Measurements from ENCODE around the gene PI4KA. TPM values are rescaled to one million over a fixed set of nuclear protein-coding genes. Genes with fewer than 3 reads are reported as not detected.

The PI4KA gene
- total and polyA plus RNA-seq, 2 donors, result 32.5 to 64.0 TPM

- Histone ChIP-seq H3K27me3 (ENCODE audit: control insufficient read depth in 2 of 2, insufficient read depth in 1 of 2, low read length in 1 of 2) (no peaks in the 10 kb centered on the region), H3K9me3 (ENCODE audit: control insufficient read depth in 2 of 2, insufficient read depth in 1 of 2, low read length in 1 of 2) (peaks cover 0 to 1% of the 10 kb centered on the region in 2 donors), H3K4me1 (ENCODE audit: control insufficient read depth in 2 of 2, insufficient read depth in 2 of 2, low read length in 2 of 2) (no peaks in the 10 kb centered on the region), H3K27ac (ENCODE audit: low read depth in 1 of 2, low read length in 1 of 2) (no peak overlapping the region), H3K4me3 (ENCODE audit: low read length in 2 of 2) (no peak overlapping the region), H3K36me3 (ENCODE audit: control insufficient read depth in 2 of 2, insufficient read depth in 2 of 2, low read length in 1 of 2) (peaks cover 63 to 65% of the 10 kb centered on the region in 2 donors)
- 95% methylated on average over 4 of the region's 4 CpGs for WGBS
- no peak for DNase-seq (ENCODE audit: low read depth in 6 of 9, low spot score in 9 of 9)
Measured at GRCh38 chr22:20884454-20884853, 25.8 kb upstream of the PI4KA start.

- 98% methylated on average over 6 of the region's 6 CpGs for WGBS
- no peaks in the 10 kb centered on the region for H3K4me1 ChIP-seq (ENCODE audit: control insufficient read depth in 2 of 2, insufficient read depth in 2 of 2, low read length in 2 of 2)
- H3K4me3 ChIP-seq (ENCODE audit: low read length in 2 of 2), result no peak overlapping the region
- no peak for DNase-seq (ENCODE audit: low read depth in 6 of 9, low spot score in 9 of 9)
- peaks cover 54 to 56% of the 10 kb centered on the region in 2 donors for H3K36me3 ChIP-seq (ENCODE audit: control insufficient read depth in 2 of 2, insufficient read depth in 2 of 2, low read length in 1 of 2)
- H3K27ac ChIP-seq (ENCODE audit: low read depth in 1 of 2, low read length in 1 of 2), result no peak overlapping the region
- H3K27me3 ChIP-seq (ENCODE audit: control insufficient read depth in 2 of 2, insufficient read depth in 1 of 2, low read length in 1 of 2), result no peaks in the 10 kb centered on the region
- H3K9me3 ChIP-seq (ENCODE audit: control insufficient read depth in 2 of 2, insufficient read depth in 1 of 2, low read length in 1 of 2), result peaks cover 0 to 1% of the 10 kb centered on the region in 2 donors
Measured at GRCh38 chr22:20882855-20883254, 24.2 kb upstream of the PI4KA start.

GRCh38 chr22:20881869-20882815 is 23.5 kb upstream of the PI4KA start:
- Histone ChIP-seq H3K4me1 (ENCODE audit: control insufficient read depth in 2 of 2, insufficient read depth in 2 of 2, low read length in 2 of 2) (no peaks in the 10 kb centered on the region), H3K36me3 (ENCODE audit: control insufficient read depth in 2 of 2, insufficient read depth in 2 of 2, low read length in 1 of 2) (peaks cover 50 to 52% of the 10 kb centered on the region in 2 donors), H3K9me3 (ENCODE audit: control insufficient read depth in 2 of 2, insufficient read depth in 1 of 2, low read length in 1 of 2) (peaks cover 0 to 1% of the 10 kb centered on the region in 2 donors), H3K27ac (ENCODE audit: low read depth in 1 of 2, low read length in 1 of 2) (no peak overlapping the region), H3K27me3 (ENCODE audit: control insufficient read depth in 2 of 2, insufficient read depth in 1 of 2, low read length in 1 of 2) (no peaks in the 10 kb centered on the region), H3K4me3 (ENCODE audit: low read length in 2 of 2) (no peak overlapping the region)
- 96% methylated on average over 9 of the region's 9 CpGs for WGBS
- no peak for DNase-seq (ENCODE audit: low read depth in 6 of 9, low spot score in 9 of 9)

GRCh38 chr22:20881231-20881630 is 22.6 kb upstream of the PI4KA start:
- Histone ChIP-seq H3K36me3 (ENCODE audit: control insufficient read depth in 2 of 2, insufficient read depth in 2 of 2, low read length in 1 of 2) (peaks cover 51 to 54% of the 10 kb centered on the region in 2 donors), H3K27ac (ENCODE audit: low read depth in 1 of 2, low read length in 1 of 2) (no peak overlapping the region)

GRCh38 chr22:20877715-20878114 is 19.1 kb upstream of the PI4KA start:
- Histone ChIP-seq H3K27ac (ENCODE audit: low read depth in 1 of 2, low read length in 1 of 2) (no peak overlapping the region), H3K4me1 (ENCODE audit: control insufficient read depth in 2 of 2, insufficient read depth in 2 of 2, low read length in 2 of 2) (no peaks in the 10 kb centered on the region), H3K4me3 (ENCODE audit: low read length in 2 of 2) (no peak overlapping the region), H3K36me3 (ENCODE audit: control insufficient read depth in 2 of 2, insufficient read depth in 2 of 2, low read length in 1 of 2) (peaks cover 42 to 47% of the 10 kb centered on the region in 2 donors), H3K9me3 (ENCODE audit: control insufficient read depth in 2 of 2, insufficient read depth in 1 of 2, low read length in 1 of 2) (no peaks in the 10 kb centered on the region), H3K27me3 (ENCODE audit: control insufficient read depth in 2 of 2, insufficient read depth in 1 of 2, low read length in 1 of 2) (no peaks in the 10 kb centered on the region)
- DNase-seq (ENCODE audit: low read depth in 6 of 9, low spot score in 9 of 9), result no peak
- WGBS, result 98% methylated on average over 3 of the region's 3 CpGs

More at GRCh38 chr22:20881231-20881630, 22.6 kb upstream of the PI4KA start:
- DNase-seq (ENCODE audit: low read depth in 6 of 9, low spot score in 9 of 9), result no peak
- WGBS, result 98% methylated on average over 5 of the region's 5 CpGs
- Histone ChIP-seq H3K4me3 (ENCODE audit: low read length in 2 of 2) (no peak overlapping the region), H3K9me3 (ENCODE audit: control insufficient read depth in 2 of 2, insufficient read depth in 1 of 2, low read length in 1 of 2) (peaks cover 0 to 1% of the 10 kb centered on the region in 2 donors), H3K27me3 (ENCODE audit: control insufficient read depth in 2 of 2, insufficient read depth in 1 of 2, low read length in 1 of 2) (no peaks in the 10 kb centered on the region), H3K4me1 (ENCODE audit: control insufficient read depth in 2 of 2, insufficient read depth in 2 of 2, low read length in 2 of 2) (no peaks in the 10 kb centered on the region)

GRCh38 chr22:20875296-20875695 is 16.7 kb upstream of the PI4KA start:
- Histone ChIP-seq H3K9me3 (ENCODE audit: control insufficient read depth in 2 of 2, insufficient read depth in 1 of 2, low read length in 1 of 2) (no peaks in the 10 kb centered on the region), H3K27me3 (ENCODE audit: control insufficient read depth in 2 of 2, insufficient read depth in 1 of 2, low read length in 1 of 2) (no peaks in the 10 kb centered on the region), H3K4me1 (ENCODE audit: control insufficient read depth in 2 of 2, insufficient read depth in 2 of 2, low read length in 2 of 2) (no peaks in the 10 kb centered on the region), H3K27ac (ENCODE audit: low read depth in 1 of 2, low read length in 1 of 2) (no peak overlapping the region), H3K36me3 (ENCODE audit: control insufficient read depth in 2 of 2, insufficient read depth in 2 of 2, low read length in 1 of 2) (peaks cover 34 to 37% of the 10 kb centered on the region in 2 donors), H3K4me3 (ENCODE audit: low read length in 2 of 2) (no peak overlapping the region)
- no peak for DNase-seq (ENCODE audit: low read depth in 6 of 9, low spot score in 9 of 9)
- 98% methylated on average over 1 of the region's 1 CpG for WGBS

GRCh38 chr22:20873214-20873613 is 14.6 kb upstream of the PI4KA start:
- Histone ChIP-seq H3K27ac (ENCODE audit: low read depth in 1 of 2, low read length in 1 of 2) (no peak overlapping the region), H3K36me3 (ENCODE audit: control insufficient read depth in 2 of 2, insufficient read depth in 2 of 2, low read length in 1 of 2) (peaks cover 34 to 38% of the 10 kb centered on the region in 2 donors), H3K9me3 (ENCODE audit: control insufficient read depth in 2 of 2, insufficient read depth in 1 of 2, low read length in 1 of 2) (no peaks in the 10 kb centered on the region), H3K4me3 (ENCODE audit: low read length in 2 of 2) (no peak overlapping the region), H3K27me3 (ENCODE audit: control insufficient read depth in 2 of 2, insufficient read depth in 1 of 2, low read length in 1 of 2) (no peaks in the 10 kb centered on the region), H3K4me1 (ENCODE audit: control insufficient read depth in 2 of 2, insufficient read depth in 2 of 2, low read length in 2 of 2) (no peaks in the 10 kb centered on the region)
- 98% methylated on average over 3 of the region's 3 CpGs for WGBS
- no peak for DNase-seq (ENCODE audit: low read depth in 6 of 9, low spot score in 9 of 9)

GRCh38 chr22:20869234-20869633 is 10.6 kb upstream of the PI4KA start:
- Histone ChIP-seq H3K36me3 (ENCODE audit: control insufficient read depth in 2 of 2, insufficient read depth in 2 of 2, low read length in 1 of 2) (peaks cover 26 to 30% of the 10 kb centered on the region in 2 donors), H3K4me3 (ENCODE audit: low read length in 2 of 2) (no peak overlapping the region), H3K27ac (ENCODE audit: low read depth in 1 of 2, low read length in 1 of 2) (no peak overlapping the region), H3K9me3 (ENCODE audit: control insufficient read depth in 2 of 2, insufficient read depth in 1 of 2, low read length in 1 of 2) (no peaks in the 10 kb centered on the region), H3K27me3 (ENCODE audit: control insufficient read depth in 2 of 2, insufficient read depth in 1 of 2, low read length in 1 of 2) (no peaks in the 10 kb centered on the region), H3K4me1 (ENCODE audit: control insufficient read depth in 2 of 2, insufficient read depth in 2 of 2, low read length in 2 of 2) (peaks cover 0 to 8% of the 10 kb centered on the region in 2 donors)
- WGBS, result 100% methylated on average over 2 of the region's 2 CpGs
- DNase-seq (ENCODE audit: low read depth in 6 of 9, low spot score in 9 of 9), result no peak

Data from thymus (tissue), 11 donors.